ENCODE data around the gene ACOT7.

The ACOT7 gene

GRCh38 chr1:6288665-6289064 is 104.9 kb downstream of the ACOT7 start:
- H3K9ac ChIP-seq (ENCODE audit: low read length), result no peak overlapping the region
- no peaks in the 10 kb centered on the region for H4K20me1 ChIP-seq (ENCODE audit: low read depth, low read length)
- H2AFZ ChIP-seq (ENCODE audit: low read depth, low read length, severe bottlenecking), result no peak overlapping the region
- TF ChIP-seq EZH2phosphoT487 (conservative IDR thresholded peaks at IDR 0.05; ENCODE audit: low read length), result no peak
- TF ChIP-seq, protein P1, sequence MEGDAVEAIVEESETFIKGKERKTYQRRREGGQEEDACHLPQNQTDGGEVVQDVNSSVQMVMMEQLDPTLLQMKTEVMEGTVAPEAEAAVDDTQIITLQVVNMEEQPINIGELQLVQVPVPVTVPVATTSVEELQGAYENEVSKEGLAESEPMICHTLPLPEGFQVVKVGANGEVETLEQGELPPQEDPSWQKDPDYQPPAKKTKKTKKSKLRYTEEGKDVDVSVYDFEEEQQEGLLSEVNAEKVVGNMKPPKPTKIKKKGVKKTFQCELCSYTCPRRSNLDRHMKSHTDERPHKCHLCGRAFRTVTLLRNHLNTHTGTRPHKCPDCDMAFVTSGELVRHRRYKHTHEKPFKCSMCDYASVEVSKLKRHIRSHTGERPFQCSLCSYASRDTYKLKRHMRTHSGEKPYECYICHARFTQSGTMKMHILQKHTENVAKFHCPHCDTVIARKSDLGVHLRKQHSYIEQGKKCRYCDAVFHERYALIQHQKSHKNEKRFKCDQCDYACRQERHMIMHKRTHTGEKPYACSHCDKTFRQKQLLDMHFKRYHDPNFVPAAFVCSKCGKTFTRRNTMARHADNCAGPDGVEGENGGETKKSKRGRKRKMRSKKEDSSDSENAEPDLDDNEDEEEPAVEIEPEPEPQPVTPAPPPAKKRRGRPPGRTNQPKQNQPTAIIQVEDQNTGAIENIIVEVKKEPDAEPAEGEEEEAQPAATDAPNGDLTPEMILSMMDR (IDR thresholded peaks at IDR 0.05; ENCODE audit: insufficient read depth, low read length, poor library complexity, severe bottlenecking), result no peak
- H3F3A ChIP-seq (ENCODE audit: insufficient read depth), result no peaks in the 10 kb centered on the region
- no peaks in the 10 kb centered on the region for H3K27me3 ChIP-seq (ENCODE audit: low read length)
- no peak overlapping the region for H3K4me2 ChIP-seq (ENCODE audit: low read depth, low read length, poor library complexity, severe bottlenecking)
- no peaks in the 10 kb centered on the region for H3K79me2 ChIP-seq (ENCODE audit: insufficient read depth, low read length)
- no peaks in the 10 kb centered on the region for H3K36me3 ChIP-seq (ENCODE audit: low read length)
- no peak overlapping the region for H3K27ac ChIP-seq (ENCODE audit: low read depth, low read length)
- no peaks in the 10 kb centered on the region for H3K9me3 ChIP-seq (ENCODE audit: insufficient read depth, low read length)
- no peak overlapping the region for H3K4me3 ChIP-seq (ENCODE audit: insufficient read depth, low read length, poor library complexity, severe bottlenecking)
- H3K9me2 ChIP-seq (replicated peaks; ENCODE audit: insufficient read depth, low read length), result no peaks in the 10 kb centered on the region

DNA sequence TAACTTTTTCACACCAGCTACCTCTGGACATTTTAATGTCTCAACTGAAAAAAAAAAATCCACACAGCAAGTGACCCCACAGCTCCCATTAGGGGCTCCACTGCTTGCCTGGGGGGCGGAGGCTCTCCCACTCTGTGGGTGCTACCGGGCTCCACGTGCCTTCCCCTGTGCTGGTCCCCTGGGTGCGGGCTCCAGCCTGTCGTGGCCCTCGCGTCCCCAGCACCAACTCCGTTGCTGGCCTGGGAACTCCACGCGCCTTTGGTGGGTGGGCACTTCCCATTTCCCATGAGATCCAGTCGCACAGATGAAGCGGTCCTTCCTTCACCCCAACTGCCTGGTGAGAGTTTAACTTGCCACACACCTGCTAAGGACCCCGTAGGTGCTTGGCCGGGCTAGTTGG is 105.5 kb downstream of the ACOT7 start:
- H3K36me3 ChIP-seq (ENCODE audit: low read length), result no peaks in the 10 kb centered on the region
- no peak overlapping the region for H3K4me3 ChIP-seq (ENCODE audit: insufficient read depth, low read length, poor library complexity, severe bottlenecking)
- no peaks in the 10 kb centered on the region for H3K9me3 ChIP-seq (ENCODE audit: insufficient read depth, low read length)
- no peaks in the 10 kb centered on the region for H3K9me2 ChIP-seq (replicated peaks; ENCODE audit: insufficient read depth, low read length)
- no peak overlapping the region for H3K27ac ChIP-seq (ENCODE audit: low read depth, low read length)
- H2AFZ ChIP-seq (ENCODE audit: low read depth, low read length, severe bottlenecking), result no peak overlapping the region
- no peak for TF ChIP-seq EZH2phosphoT487 (conservative IDR thresholded peaks at IDR 0.05; ENCODE audit: low read length)
- TF ChIP-seq, protein P1 (IDR thresholded peaks at IDR 0.05; ENCODE audit: insufficient read depth, low read length, poor library complexity, severe bottlenecking), result no peak
- H3K9ac ChIP-seq (ENCODE audit: low read length), result no peak overlapping the region
- no peaks in the 10 kb centered on the region for H4K20me1 ChIP-seq (ENCODE audit: low read depth, low read length)
- H3K79me2 ChIP-seq (ENCODE audit: insufficient read depth, low read length), result no peaks in the 10 kb centered on the region
- H3K27me3 ChIP-seq (ENCODE audit: low read length), result no peaks in the 10 kb centered on the region
- H3K4me2 ChIP-seq (ENCODE audit: low read depth, low read length, poor library complexity, severe bottlenecking), result no peak overlapping the region
- H3F3A ChIP-seq (ENCODE audit: insufficient read depth), result no peaks in the 10 kb centered on the region

GRCh38 chr1:6287431-6287886 is 106.1 kb downstream of the ACOT7 start:
- Histone ChIP-seq H3K4me3 (ENCODE audit: insufficient read depth, low read length, poor library complexity, severe bottlenecking) (no peak overlapping the region), H4K20me1 (ENCODE audit: low read depth, low read length) (no peaks in the 10 kb centered on the region), H3K4me2 (ENCODE audit: low read depth, low read length, poor library complexity, severe bottlenecking) (no peak overlapping the region), H3K9me3 (ENCODE audit: insufficient read depth, low read length) (no peaks in the 10 kb centered on the region), H3K27ac (ENCODE audit: low read depth, low read length) (no peak overlapping the region), H3K36me3 (ENCODE audit: low read length) (no peaks in the 10 kb centered on the region), H3K9me2 (replicated peaks; ENCODE audit: insufficient read depth, low read length) (no peaks in the 10 kb centered on the region), H3K79me2 (ENCODE audit: insufficient read depth, low read length) (no peaks in the 10 kb centered on the region), H2AFZ (ENCODE audit: low read depth, low read length, severe bottlenecking) (no peak overlapping the region), H3K27me3 (ENCODE audit: low read length) (no peaks in the 10 kb centered on the region), H3K9ac (ENCODE audit: low read length) (no peak overlapping the region), H3F3A (ENCODE audit: insufficient read depth) (no peaks in the 10 kb centered on the region)
- TF ChIP-seq EZH2phosphoT487 (conservative IDR thresholded peaks at IDR 0.05; ENCODE audit: low read length), result no peak
- TF ChIP-seq, protein P1 (IDR thresholded peaks at IDR 0.05; ENCODE audit: insufficient read depth, low read length, poor library complexity, severe bottlenecking), result no peak

All from SU-DHL-6 (cell line).